Epidermal melanocyte (primary cell): ENCODE data around the gene TENM4.
"Not testable (repeated sequence)": the region's sequence is repeated elsewhere in the genome, so short reads cannot be mapped to it uniquely, and the experiment has no call there.

Experiments used
- DNase-seq: peaks from one replicate; pipeline ENCODE4 v3.0.0; 2011; ENCODE audit warnings: low spot score; ENCODE audit not compliant: insufficient read length

Gene TENM4

GRCh38 chr11:79219186-79220045 is 221.4 kb downstream of the TENM4 start:
- no peak for DNase-seq

GRCh38 chr11:79212741-79213190 is 228.1 kb downstream of the TENM4 start:
- DNase-seq = no peak

GRCh38 chr11:79209540-79210266 is 231.1 kb downstream of the TENM4 start:
- no peak for DNase-seq

- DNase-seq = no peak
Measured at GRCh38 chr11:79208126-79208525, 232.7 kb downstream of the TENM4 start.

GRCh38 chr11:79206951-79207350 is 233.9 kb downstream of the TENM4 start:
- DNase-seq = no peak

GRCh38 chr11:79205786-79206185 is 235.0 kb downstream of the TENM4 start:
- no peak for DNase-seq

- no peak for DNase-seq
Measured at GRCh38 chr11:79201677-79202347, 239.0 kb downstream of the TENM4 start.

- DNase-seq = no peak
Measured at GRCh38 chr11:79200398-79201070, 240.3 kb downstream of the TENM4 start.

- DNase-seq = no peak
Measured at GRCh38 chr11:79199729-79200354, 241.0 kb downstream of the TENM4 start.

GRCh38 chr11:79198898-79199250 is 242.0 kb downstream of the TENM4 start:
- no peak for DNase-seq

GRCh38 chr11:79198203-79198897 is 242.5 kb downstream of the TENM4 start:
- DNase-seq = no peak

GRCh38 chr11:79196950-79197349 is 243.9 kb downstream of the TENM4 start:
- DNase-seq = no peak

GRCh38 chr11:79195209-79195608 is 245.6 kb downstream of the TENM4 start:
- no peak for DNase-seq

- DNase-seq = no peak
Measured at GRCh38 chr11:79193663-79194310, 247.0 kb downstream of the TENM4 start.

GRCh38 chr11:79192836-79193235 is 248.0 kb downstream of the TENM4 start:
- no peak for DNase-seq

- not testable (repeated sequence) for DNase-seq
Measured at GRCh38 chr11:79191716-79192115, 249.1 kb downstream of the TENM4 start.

- DNase-seq = not testable (repeated sequence)
Measured at GRCh38 chr11:79190553-79190952, 250.3 kb downstream of the TENM4 start.

GRCh38 chr11:79189601-79190000 is 251.2 kb downstream of the TENM4 start:
- no peak for DNase-seq

- DNase-seq = no peak
Measured at GRCh38 chr11:79189055-79189454, 251.8 kb downstream of the TENM4 start.

GRCh38 chr11:79186669-79187068 is 254.2 kb downstream of the TENM4 start:
- DNase-seq = no peak
